Stimulated activated memory B cell treated with anti-CD40 and anti-IgM and Interleukin-4, amounts not matched to agents 10 μg/mL and 1 μg/mL and 100 μg/mL, for 72 hours (primary cell): ENCODE data around the gene RBKS.

Experiments used
- ATAC-seq: fragments of 150-1000 bp; cut with Tn5 transposase; 2 replicates; pipeline ENCODE4 v1.10.0; 2021
- H3K27ac Mint-ChIP-seq: one replicate; pipeline ENCODE4 v1.8.0; 2022; ENCODE audit warnings: mild to moderate bottlenecking, mixed read lengths
- H3K27me3 Mint-ChIP-seq: one replicate; pipeline ENCODE4 v1.8.0; 2022; ENCODE audit warnings: mixed read lengths
- H3K36me3 Mint-ChIP-seq: one replicate; pipeline ENCODE4 v1.8.0; 2022; ENCODE audit warnings: mixed read lengths
- H3K4me1 Mint-ChIP-seq: one replicate; pipeline ENCODE4 v1.8.0; 2022; ENCODE audit warnings: mixed read lengths
- H3K4me3 Mint-ChIP-seq: one replicate; pipeline ENCODE4 v1.8.0; 2022; ENCODE audit warnings: mild to moderate bottlenecking, moderate library complexity, mixed read lengths
- H3K9me3 Mint-ChIP-seq: one replicate; pipeline ENCODE4 v1.8.0; 2022; ENCODE audit warnings: mixed read lengths

RBKS gene

DNA sequence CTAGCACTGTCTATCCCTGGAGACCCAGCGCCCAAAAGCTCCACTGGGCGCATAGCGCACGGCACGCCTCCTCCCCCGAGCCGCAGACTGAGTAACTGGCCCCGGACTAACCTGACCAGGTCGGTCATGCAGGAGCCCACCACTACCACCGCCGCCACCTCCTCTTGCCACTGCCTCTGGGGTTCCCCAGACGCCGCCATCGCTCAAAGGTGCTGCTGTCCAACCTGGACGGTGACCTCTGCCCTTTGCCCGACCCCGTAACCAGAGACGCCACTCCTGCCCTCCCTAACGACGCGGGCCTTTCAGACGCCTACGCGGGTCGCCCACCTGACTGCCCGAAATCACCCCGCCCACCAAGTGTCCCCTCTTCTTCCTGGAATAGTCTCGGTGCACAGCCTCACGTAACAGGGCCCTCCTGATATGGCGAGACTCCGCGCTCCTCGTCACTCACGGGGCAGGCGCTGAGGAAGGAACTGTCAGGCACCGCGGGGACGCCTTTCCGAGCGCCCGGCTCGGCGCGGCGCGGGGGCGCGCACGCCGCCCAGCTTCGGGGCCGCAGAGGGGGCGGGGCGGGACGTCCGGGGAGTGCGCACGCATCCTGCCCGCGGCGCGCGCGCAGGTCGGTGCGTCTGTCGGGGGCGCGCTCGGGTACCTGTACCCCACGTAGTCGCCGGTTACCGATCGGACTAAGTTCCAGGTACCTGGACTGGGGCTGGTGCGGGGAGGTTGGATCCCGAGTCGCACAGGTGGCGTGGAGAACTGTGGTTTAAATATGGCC is at the start of gene RBKS, which contains the start of gene BABAM2:
RBKS (minus strand) TSS at position 242 of the 778 bp plus-strand sequence; CDS start at position 200, 42 bp downstream.
BABAM2 (plus strand) TSS at position 584 of the 778 bp plus-strand sequence. CDS start 3,828 bp downstream, outside the sequence.
- Mint-ChIP-seq H3K36me3 (peaks cover 17% of the 10 kb centered on the region), H3K9me3 (no peaks in the 10 kb centered on the region), H3K4me3 (peak within 1 kb of the TSS; percentile 93), H3K27ac (peak within 1 kb of the TSS; percentile 98), H3K27me3 (no peaks in the 10 kb centered on the region), H3K4me1 (peaks cover 75% of the 10 kb centered on the region)
- peak; percentile 92 for ATAC-seq

DNA sequence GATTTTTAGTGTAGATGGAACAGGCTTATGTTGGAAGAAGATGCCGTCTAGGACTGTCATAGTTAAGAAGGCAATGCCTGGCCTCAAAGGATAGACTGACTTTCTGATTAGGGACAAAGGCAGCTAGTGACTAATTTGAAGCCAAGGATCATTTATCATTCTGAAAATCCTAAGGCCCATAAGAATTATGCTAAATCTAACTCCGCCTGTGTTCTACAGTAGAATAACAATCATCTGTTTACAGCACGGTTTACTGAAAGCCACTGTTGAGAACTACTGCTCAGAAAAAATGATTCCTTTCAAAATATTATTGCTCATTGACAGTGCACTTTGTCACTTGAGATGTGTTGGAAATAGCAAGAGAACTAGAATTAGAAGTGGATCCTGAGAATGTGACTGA is 44.8 kb upstream of the RBKS start:
- Mint-ChIP-seq H3K27ac (no peak overlapping the region), H3K27me3 (no peaks in the 10 kb centered on the region), H3K36me3 (peaks cover 49% of the 10 kb centered on the region), H3K4me3 (no peak overlapping the region), H3K9me3 (no peaks in the 10 kb centered on the region), H3K4me1 (peaks cover 15% of the 10 kb centered on the region)
- no peak for ATAC-seq

DNA sequence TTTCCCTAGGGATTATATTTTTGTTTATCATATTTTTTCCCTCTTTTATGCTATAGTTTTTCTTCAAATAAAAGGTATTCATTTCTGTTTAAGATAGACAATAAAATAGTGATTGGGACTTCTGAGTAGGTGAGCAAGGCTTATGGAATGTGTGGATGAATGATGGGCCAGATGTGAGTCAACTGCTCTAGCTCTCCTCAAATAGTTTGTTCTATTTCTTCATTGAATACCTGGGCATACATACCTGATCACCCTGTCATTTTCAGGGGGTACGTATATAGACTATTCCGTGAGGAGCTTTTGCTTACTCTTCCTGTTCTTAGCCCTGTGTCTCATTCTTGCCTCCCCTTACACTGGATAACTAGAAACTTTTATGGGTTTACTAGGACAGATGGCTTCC is 42.2 kb upstream of the RBKS start:
- no peak overlapping the region for H3K4me3 Mint-ChIP-seq
- no peak overlapping the region for H3K27ac Mint-ChIP-seq
- H3K4me1 Mint-ChIP-seq = peaks cover 9% of the 10 kb centered on the region
- H3K36me3 Mint-ChIP-seq = peaks cover 46% of the 10 kb centered on the region
- H3K9me3 Mint-ChIP-seq = no peaks in the 10 kb centered on the region
- H3K27me3 Mint-ChIP-seq = no peaks in the 10 kb centered on the region
- ATAC-seq = no peak

DNA sequence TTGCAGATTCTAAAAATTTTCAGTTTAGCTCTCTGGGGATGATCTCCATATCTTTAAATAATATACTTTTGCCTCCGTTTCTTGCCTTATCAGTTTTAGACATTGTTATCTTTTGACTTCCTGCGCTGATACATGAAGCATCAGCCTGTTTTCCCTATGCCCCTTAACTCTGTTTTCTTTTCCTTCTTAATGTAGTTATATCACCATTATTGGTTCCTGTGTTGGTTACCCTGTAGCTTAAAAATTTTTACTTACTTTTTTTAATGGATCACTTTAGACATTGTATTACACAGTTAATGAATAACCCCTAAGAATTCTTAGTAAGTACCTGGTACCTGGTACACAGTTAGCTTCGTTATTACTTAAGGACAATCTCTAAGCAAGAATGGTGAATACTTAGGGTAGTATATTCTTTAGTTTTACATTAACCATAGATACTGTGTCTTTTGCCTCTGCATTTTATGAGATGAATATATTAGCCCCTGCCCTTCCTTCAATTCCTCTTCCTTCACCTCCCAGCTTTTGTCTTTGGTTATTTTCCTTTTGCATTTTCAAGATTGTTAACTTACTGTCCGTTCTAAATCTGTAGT is 41.3 kb upstream of the RBKS start:
- H3K36me3 Mint-ChIP-seq = peaks cover 50% of the 10 kb centered on the region
- no peaks in the 10 kb centered on the region for H3K27me3 Mint-ChIP-seq
- H3K4me3 Mint-ChIP-seq = no peak overlapping the region
- no peak overlapping the region for H3K27ac Mint-ChIP-seq
- H3K9me3 Mint-ChIP-seq = no peaks in the 10 kb centered on the region
- no peak for ATAC-seq
- H3K4me1 Mint-ChIP-seq = peaks cover 5% of the 10 kb centered on the region

DNA sequence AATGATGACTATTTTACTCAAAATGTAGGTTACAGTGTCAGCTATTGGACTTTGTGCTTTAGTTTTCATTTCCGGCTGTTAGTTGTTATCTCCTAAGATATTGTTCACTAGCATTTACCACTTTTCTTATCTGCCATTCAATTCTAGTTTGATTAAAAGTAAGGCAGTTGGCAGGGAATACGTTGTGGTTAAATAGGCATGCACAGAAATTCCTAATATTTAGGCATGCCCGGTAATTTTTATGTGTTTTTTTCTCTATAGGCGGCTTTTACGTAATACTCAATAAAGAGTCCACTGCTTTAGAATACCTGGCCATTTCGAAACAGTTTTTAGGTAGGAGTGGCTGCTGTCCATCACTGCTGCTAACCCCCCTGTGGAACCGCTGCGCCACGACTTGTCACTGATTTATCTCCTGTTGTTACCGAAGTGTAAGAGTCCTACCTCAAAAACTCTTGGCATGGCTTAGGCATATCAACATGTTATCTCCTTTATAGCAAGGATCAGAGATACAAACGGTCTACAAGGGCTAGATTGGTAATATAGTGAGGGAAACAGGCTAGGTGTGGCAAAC is 39.8 kb upstream of the RBKS start:
- Mint-ChIP-seq H3K27ac (no peak overlapping the region), H3K36me3 (peaks cover 63% of the 10 kb centered on the region), H3K4me3 (no peak overlapping the region), H3K9me3 (no peaks in the 10 kb centered on the region), H3K4me1 (peaks cover 10% of the 10 kb centered on the region), H3K27me3 (no peaks in the 10 kb centered on the region)
- ATAC-seq = no peak

DNA sequence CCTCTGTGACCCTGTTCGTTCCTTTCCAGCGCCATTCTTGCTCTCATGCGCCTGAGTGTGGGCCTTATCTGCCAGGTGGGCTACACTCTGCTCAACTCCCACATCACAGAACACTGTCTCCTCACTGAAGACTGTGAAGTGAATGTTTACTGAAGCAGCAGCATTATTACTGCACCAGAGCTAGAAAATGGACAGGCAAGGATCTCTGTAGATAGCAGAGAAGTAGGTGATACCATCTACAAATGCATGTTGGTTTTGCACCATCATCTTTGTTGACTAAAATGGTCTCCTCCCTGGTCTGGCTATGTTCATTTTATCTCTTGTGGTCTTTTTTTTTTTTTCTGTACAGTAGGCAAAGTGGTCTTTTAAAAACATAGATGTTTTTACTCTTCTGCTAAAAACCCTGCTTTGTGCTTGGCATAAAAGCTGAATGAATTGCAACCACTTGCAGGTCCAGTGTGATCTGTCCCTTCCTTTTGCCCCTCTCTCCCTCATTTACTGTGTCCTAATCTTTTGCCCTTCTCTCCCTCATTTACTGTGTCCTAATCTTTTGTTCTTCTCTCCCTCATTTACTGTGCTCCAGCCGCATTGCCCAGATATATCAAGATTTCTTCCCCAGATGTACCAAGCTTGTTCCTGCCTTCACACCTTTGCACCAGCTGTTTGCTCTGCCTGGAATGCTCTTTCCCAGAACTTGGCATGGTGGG is 35.7 kb upstream of the RBKS start:
- Mint-ChIP-seq H3K27ac (no peak overlapping the region), H3K4me1 (peaks cover 5% of the 10 kb centered on the region), H3K27me3 (no peaks in the 10 kb centered on the region), H3K36me3 (peaks cover 34% of the 10 kb centered on the region), H3K9me3 (no peaks in the 10 kb centered on the region), H3K4me3 (no peak overlapping the region)
- ATAC-seq = no peak

DNA sequence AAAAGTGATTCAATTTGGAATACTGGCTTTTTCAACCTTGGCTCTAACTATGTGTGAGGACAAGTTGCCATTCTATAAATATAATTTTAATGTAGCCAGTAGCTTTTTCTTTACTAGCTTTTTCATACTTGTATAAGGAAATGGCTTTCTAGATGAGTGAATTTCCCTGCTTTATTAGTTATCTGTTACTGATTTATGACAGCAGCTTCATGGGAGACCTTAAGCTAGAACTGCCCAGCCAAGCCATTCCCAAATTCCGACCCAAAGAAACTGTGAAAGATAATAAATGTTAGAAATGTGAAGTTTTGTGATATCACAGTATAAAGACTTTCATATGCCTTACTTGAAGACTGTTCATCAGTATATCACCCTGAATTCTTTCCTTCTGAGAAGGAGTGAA is 32.7 kb upstream of the RBKS start:
- peaks cover 5% of the 10 kb centered on the region for H3K4me1 Mint-ChIP-seq
- H3K9me3 Mint-ChIP-seq = no peaks in the 10 kb centered on the region
- ATAC-seq = no peak
- no peak overlapping the region for H3K4me3 Mint-ChIP-seq
- H3K36me3 Mint-ChIP-seq = peaks cover 33% of the 10 kb centered on the region
- no peak overlapping the region for H3K27ac Mint-ChIP-seq
- H3K27me3 Mint-ChIP-seq = no peaks in the 10 kb centered on the region

DNA sequence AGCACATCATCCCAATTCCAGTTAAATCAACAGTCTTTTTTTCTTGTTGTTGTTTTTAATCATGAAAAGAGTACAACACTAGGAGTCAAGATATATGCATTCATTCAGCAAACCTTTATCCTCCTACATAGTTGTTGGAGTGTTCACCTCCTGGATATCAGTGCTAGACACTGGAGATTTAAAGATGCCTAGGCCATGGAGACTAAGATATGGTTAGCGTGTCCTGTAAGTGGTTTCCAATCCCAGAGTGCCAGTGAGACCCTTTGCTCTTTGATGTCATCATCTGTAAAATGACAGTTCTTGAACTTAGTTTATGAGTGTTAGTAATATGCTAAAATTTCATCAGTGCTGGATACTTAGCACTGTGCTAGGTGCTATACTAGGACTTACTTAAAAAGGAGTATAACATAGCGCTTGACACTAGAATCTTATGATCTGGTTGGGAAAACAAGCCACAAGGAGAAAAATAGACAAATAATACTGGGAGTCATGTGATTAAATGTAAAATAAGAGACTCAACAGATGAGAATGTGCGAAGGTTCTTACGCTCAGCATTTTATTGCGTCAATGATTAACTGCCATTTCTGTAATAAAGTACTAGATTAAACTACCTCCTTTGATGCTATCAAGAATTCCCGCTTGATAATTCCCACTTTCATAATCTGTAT is 31.8 kb upstream of the RBKS start:
- Mint-ChIP-seq H3K4me1 (peaks cover 5% of the 10 kb centered on the region), H3K4me3 (no peak overlapping the region), H3K9me3 (no peaks in the 10 kb centered on the region), H3K36me3 (peaks cover 29% of the 10 kb centered on the region), H3K27me3 (no peaks in the 10 kb centered on the region), H3K27ac (no peak overlapping the region)
- no peak for ATAC-seq

DNA sequence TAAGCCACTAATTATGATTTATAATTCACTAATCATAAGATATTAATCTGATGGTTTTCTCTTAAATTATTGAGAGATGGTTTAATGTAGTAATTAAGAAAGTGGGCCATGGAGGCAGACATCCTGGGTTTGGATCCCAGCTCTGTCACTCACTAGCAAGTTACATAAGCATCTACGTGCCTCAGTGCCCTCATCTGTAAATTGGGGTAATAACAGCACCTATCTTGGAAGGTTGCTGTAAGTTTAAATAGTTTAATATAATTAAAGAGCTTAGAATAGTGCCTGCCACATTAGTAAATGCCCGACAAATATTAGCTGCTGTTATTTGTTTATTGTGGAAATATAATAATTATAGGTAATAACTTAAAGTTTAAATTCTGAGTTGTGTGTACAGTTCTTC is 31.2 kb upstream of the RBKS start:
- Mint-ChIP-seq H3K27me3 (no peaks in the 10 kb centered on the region), H3K27ac (no peak overlapping the region), H3K36me3 (peaks cover 24% of the 10 kb centered on the region), H3K9me3 (no peaks in the 10 kb centered on the region), H3K4me3 (no peak overlapping the region), H3K4me1 (peaks cover 5% of the 10 kb centered on the region)
- ATAC-seq = no peak

DNA sequence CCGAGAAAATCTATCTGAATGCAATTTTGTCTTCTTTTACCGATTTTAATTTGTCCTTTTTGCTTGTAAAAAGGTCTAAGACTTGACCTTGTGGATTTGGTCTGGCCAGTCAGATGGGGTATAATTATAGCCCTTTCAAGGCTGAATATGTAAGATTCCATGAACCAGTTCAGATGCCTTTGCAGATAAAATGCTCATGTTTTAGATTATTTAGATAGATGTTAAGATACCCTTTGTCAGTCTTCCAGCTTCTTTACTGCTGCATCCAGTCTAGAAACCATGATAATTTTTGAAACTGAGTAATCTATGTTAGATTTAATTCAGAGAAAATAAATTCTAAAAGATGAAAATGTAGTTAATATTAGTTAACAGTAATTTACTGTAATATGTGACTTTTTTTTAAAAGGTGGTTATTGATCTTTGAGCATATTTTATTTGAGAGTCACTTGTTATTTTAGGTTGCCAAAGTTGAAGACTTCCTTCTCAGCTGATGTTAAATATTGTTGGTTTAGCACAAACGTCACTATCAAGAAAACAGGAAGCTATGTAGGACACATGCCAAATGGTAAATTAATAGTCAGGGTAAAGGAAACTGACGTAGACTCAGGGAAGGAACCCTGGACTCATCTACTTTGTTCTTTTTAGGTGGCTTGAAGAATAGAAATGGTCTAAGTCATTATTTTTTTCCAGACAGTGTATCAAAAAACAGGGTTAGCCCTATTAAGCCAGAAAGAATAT is 30.1 kb upstream of the RBKS start:
- no peak for ATAC-seq
- Mint-ChIP-seq H3K4me3 (no peak overlapping the region), H3K36me3 (peaks cover 13% of the 10 kb centered on the region), H3K9me3 (no peaks in the 10 kb centered on the region), H3K27ac (no peak overlapping the region), H3K4me1 (no peaks in the 10 kb centered on the region), H3K27me3 (no peaks in the 10 kb centered on the region)

DNA sequence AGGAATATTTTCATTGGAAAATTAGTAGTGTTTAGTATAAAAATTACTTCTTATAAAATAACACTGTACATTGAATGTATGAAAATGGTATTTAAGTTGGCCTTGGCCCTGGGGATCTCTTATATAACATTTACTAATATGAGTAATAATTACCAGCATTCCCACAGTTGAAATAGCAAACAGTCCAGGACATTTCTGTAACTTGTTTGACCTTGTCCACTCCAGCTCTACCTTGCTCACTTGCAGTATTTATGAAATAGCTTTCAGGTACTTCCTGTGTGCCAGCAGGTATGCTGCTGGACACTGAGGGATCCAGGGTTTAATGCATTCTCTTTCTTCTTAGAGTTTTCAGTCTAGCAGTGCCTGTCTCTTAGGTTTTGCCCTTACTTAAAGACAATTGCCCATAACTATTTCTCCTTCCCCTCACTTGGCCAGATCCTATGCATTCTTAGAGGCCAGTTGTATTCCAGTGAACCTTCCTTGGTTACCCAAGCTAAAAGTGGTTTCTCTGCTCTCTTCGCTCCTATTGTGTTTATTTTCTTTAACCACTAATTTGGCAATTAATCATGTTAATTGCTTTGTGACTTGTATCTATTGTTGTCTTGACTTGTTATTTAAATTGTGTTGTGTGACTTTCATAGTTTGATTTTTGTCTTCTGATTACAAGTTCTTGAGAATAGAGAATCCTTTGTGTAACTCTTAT is 26.3 kb upstream of the RBKS start:
- H3K4me1 Mint-ChIP-seq = peaks cover 7% of the 10 kb centered on the region
- ATAC-seq = no peak
- no peaks in the 10 kb centered on the region for H3K9me3 Mint-ChIP-seq
- no peak overlapping the region for H3K4me3 Mint-ChIP-seq
- H3K36me3 Mint-ChIP-seq = peaks cover 14% of the 10 kb centered on the region
- no peak overlapping the region for H3K27ac Mint-ChIP-seq
- H3K27me3 Mint-ChIP-seq = no peaks in the 10 kb centered on the region

DNA sequence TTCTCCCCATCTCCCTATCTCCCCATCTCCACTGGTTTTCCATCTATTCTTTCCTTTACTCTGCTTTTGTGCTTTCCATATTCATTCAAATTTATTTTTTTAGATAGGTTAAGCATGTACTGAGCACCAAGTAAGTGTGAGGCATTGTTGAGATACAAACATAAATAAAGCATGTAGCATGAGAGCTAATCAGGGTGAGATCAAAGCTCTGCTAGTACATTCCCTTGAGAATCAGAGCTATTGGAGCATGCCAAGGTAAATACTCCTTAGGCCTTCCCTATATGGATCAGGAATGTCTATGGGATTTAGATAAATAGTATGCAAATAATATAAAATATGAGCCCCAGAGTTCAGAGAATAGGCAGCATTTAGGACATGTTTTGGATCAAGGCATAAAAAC is 25.7 kb upstream of the RBKS start:
- H3K9me3 Mint-ChIP-seq = no peaks in the 10 kb centered on the region
- no peak for ATAC-seq
- no peak overlapping the region for H3K27ac Mint-ChIP-seq
- no peaks in the 10 kb centered on the region for H3K27me3 Mint-ChIP-seq
- peaks cover 12% of the 10 kb centered on the region for H3K4me1 Mint-ChIP-seq
- H3K4me3 Mint-ChIP-seq = no peak overlapping the region
- peaks cover 17% of the 10 kb centered on the region for H3K36me3 Mint-ChIP-seq

DNA sequence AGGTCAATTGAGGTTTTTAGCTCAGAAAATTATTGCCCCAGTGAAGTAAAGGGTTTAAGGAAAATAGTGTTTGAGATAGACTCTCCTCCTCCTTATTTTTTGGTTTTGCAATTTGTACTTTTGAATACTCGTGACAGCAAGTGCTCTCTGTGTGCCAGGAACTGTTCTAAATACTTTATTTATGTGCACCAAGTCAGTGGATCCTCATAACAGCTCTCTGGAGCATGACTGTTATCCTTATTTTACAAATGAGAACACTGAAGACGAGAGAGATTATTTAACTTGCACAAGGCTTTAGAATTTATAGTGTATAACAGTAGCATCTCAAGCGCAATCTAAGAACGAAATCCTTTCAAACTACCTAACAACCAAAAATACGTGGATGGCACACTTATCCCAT is 25.0 kb upstream of the RBKS start:
- Mint-ChIP-seq H3K4me3 (no peak overlapping the region), H3K36me3 (peaks cover 19% of the 10 kb centered on the region), H3K4me1 (peaks cover 15% of the 10 kb centered on the region), H3K27me3 (no peaks in the 10 kb centered on the region), H3K9me3 (no peaks in the 10 kb centered on the region), H3K27ac (no peak overlapping the region)
- no peak for ATAC-seq

DNA sequence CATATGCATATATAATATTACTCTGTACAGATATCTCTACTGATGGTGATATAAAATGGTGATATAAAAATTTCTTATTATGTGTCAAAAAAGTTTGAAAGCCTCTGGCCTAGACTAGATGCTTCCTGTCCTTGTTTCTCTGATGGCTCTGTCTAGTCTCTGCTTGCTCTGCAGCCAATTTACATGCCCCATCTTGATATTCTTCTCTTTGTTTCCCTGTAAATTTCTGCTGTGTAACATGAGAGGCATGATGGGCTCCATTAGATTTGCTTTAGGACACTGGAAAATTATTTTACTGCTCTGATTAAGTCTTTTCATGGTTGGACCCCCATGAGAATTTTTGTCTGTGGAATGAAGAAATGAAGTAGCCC is 24.6 kb upstream of the RBKS start:
- Mint-ChIP-seq H3K27me3 (no peaks in the 10 kb centered on the region), H3K4me3 (no peak overlapping the region), H3K9me3 (no peaks in the 10 kb centered on the region), H3K27ac (no peak overlapping the region), H3K4me1 (peaks cover 15% of the 10 kb centered on the region), H3K36me3 (peaks cover 19% of the 10 kb centered on the region)
- ATAC-seq = no peak
